Subcutaneous abdominal adipose tissue (tissue), 5 donors: ENCODE measurements around the gene AMPH.
"Not testable (repeated sequence)": the region's sequence is repeated elsewhere in the genome, so short reads cannot be mapped to it uniquely, and the experiment has no call there.

Experiments
- H3K27ac ChIP-seq: one replicate; pipeline ENCODE4 v1.7.0; 2013; ENCODE audit warnings: low read depth, mild to moderate bottlenecking, inconsistent platforms, low read length, moderate library complexity
- H3K27me3 ChIP-seq, 5 donors: one replicate each; pipeline ENCODE4 v1.7.0; 2013; ENCODE audit warnings: low read length in 5 of 5, inconsistent platforms in 1 of 5; ENCODE audit not compliant: control insufficient read depth in 5 of 5, insufficient read depth in 4 of 5
- H3K36me3 ChIP-seq, 5 donors: one replicate each; pipeline ENCODE4 v1.7.0; 2013; ENCODE audit warnings: low read length in 5 of 5; ENCODE audit not compliant: control insufficient read depth in 5 of 5, insufficient read depth in 5 of 5
- H3K4me1 ChIP-seq, 5 donors: one replicate each; pipeline ENCODE4 v1.7.0; 2013; ENCODE audit warnings: low read length in 5 of 5, mild to moderate bottlenecking in 3 of 5, moderate library complexity in 1 of 5; ENCODE audit not compliant: control insufficient read depth in 5 of 5, insufficient read depth in 5 of 5
- H3K4me3 ChIP-seq, 5 donors: one replicate each; pipeline ENCODE4 v1.7.0; 2013; ENCODE audit warnings: low read length in 5 of 5, low read depth in 1 of 5
- H3K9ac ChIP-seq, 5 donors: one replicate each; pipeline ENCODE4 v1.7.0; 2013; ENCODE audit warnings: low read length in 5 of 5, mild to moderate bottlenecking in 4 of 5, moderate library complexity in 3 of 5
- H3K9me3 ChIP-seq, 5 donors: one replicate each; pipeline ENCODE4 v1.7.0; 2013; ENCODE audit warnings: low read length in 5 of 5; ENCODE audit not compliant: control insufficient read depth in 5 of 5
- donor health status: healthy.
- donor health status: healthy.
- donor health status: healthy.
- donor health status: healthy.
- donor health status: healthy.

AMPH gene

GRCh38 chr7:38363379-38363778 is 267.8 kb downstream of the AMPH start:
- not testable (repeated sequence) for H3K4me3 ChIP-seq, H3K27ac ChIP-seq, H3K27me3 ChIP-seq, H3K9me3 ChIP-seq, H3K36me3 ChIP-seq, H3K9ac ChIP-seq
- peaks cover 0 to 15% (median 0%) of the 10 kb centered on the region in 5 donors for H3K4me1 ChIP-seq

- H3K27ac ChIP-seq, H3K4me3 ChIP-seq, H3K9ac ChIP-seq, H3K27me3 ChIP-seq, H3K4me1 ChIP-seq, H3K9me3 ChIP-seq, H3K36me3 ChIP-seq: not testable (repeated sequence)
These were observed 268.4 kb downstream of the AMPH start for GRCh38 chr7:38362611-38363237.

- Histone ChIP-seq H3K36me3 (no peaks in the 10 kb centered on the region), H3K4me3 (no peak overlapping the region), H3K9ac (no peak overlapping the region), H3K27ac (no peak overlapping the region), H3K4me1 (peaks cover 0 to 7% (median 0%) of the 10 kb centered on the region in 5 donors), H3K9me3 (no peaks in the 10 kb centered on the region), H3K27me3 (no peaks in the 10 kb centered on the region)
These were observed 270.4 kb downstream of the AMPH start for GRCh38 chr7:38360776-38361175.

- not testable (repeated sequence) for H3K27ac ChIP-seq, H3K4me1 ChIP-seq, H3K27me3 ChIP-seq, H3K9ac ChIP-seq, H3K36me3 ChIP-seq, H3K4me3 ChIP-seq, H3K9me3 ChIP-seq
These were observed 272.0 kb downstream of the AMPH start for GRCh38 chr7:38359071-38359601.

GRCh38 chr7:38358273-38358831 is 272.8 kb downstream of the AMPH start:
- H3K4me1 ChIP-seq, H3K27ac ChIP-seq, H3K9me3 ChIP-seq, H3K4me3 ChIP-seq, H3K27me3 ChIP-seq, H3K36me3 ChIP-seq, H3K9ac ChIP-seq: not testable (repeated sequence)

GRCh38 chr7:38354271-38354851 is 276.8 kb downstream of the AMPH start:
- not testable (repeated sequence) for H3K9ac ChIP-seq, H3K27ac ChIP-seq, H3K4me3 ChIP-seq, H3K4me1 ChIP-seq, H3K27me3 ChIP-seq, H3K36me3 ChIP-seq, H3K9me3 ChIP-seq

GRCh38 chr7:38353431-38353881 is 277.7 kb downstream of the AMPH start:
- not testable (repeated sequence) for H3K4me3 ChIP-seq, H3K27ac ChIP-seq, H3K4me1 ChIP-seq, H3K9me3 ChIP-seq, H3K9ac ChIP-seq, H3K36me3 ChIP-seq, H3K27me3 ChIP-seq

GRCh38 chr7:38351601-38352000 is 279.6 kb downstream of the AMPH start:
- Histone ChIP-seq H3K27ac (no peak overlapping the region), H3K9me3 (no peaks in the 10 kb centered on the region), H3K27me3 (no peaks in the 10 kb centered on the region)

GRCh38 chr7:38350777-38351176 is 280.4 kb downstream of the AMPH start:
- not testable (repeated sequence) for H3K9ac ChIP-seq, H3K4me1 ChIP-seq, H3K27me3 ChIP-seq, H3K4me3 ChIP-seq, H3K36me3 ChIP-seq, H3K27ac ChIP-seq, H3K9me3 ChIP-seq

More at GRCh38 chr7:38351601-38352000, 279.6 kb downstream of the AMPH start:
- Histone ChIP-seq H3K36me3 (no peaks in the 10 kb centered on the region), H3K9ac (no peak overlapping the region), H3K4me1 (peaks cover 0 to 4% (median 0%) of the 10 kb centered on the region in 5 donors), H3K4me3 (no peak overlapping the region)

- H3K4me1 ChIP-seq, H3K36me3 ChIP-seq, H3K9ac ChIP-seq, H3K9me3 ChIP-seq, H3K4me3 ChIP-seq, H3K27ac ChIP-seq, H3K27me3 ChIP-seq: not testable (repeated sequence)
These were observed 281.1 kb downstream of the AMPH start for GRCh38 chr7:38349869-38350583.
